HG02623 (cell line): ENCODE data around the gene DLGAP1.

Experiments used
- ATAC-seq: cut with Tn5 transposase; IDR thresholded peaks from one replicate; pipeline ENCODE4 v1.9.1; 2021; ENCODE audit warnings: moderate library complexity; ENCODE audit not compliant: unreplicated experiment

The DLGAP1 gene

GRCh38 chr18:3449512-3450011, 1005.5 kb downstream of the DLGAP1 start:
- ATAC-seq, result peak; percentile 4

GRCh38 chr18:3448838-3449511, 1006.1 kb downstream of the DLGAP1 start:
- ATAC-seq, result peak; percentile 37

- ATAC-seq, result peak; percentile 71
Observed at GRCh38 chr18:3447895-3448837, 1006.9 kb downstream of the DLGAP1 start.

- no peak for ATAC-seq
Observed at GRCh38 chr18:3447068-3447894, 1007.8 kb downstream of the DLGAP1 start.
